Endothelial cell of umbilical vein (primary cell): ENCODE measurements around the gene IFRD2. TPM values are rescaled to one million over a fixed set of nuclear protein-coding genes. Genes with fewer than 3 reads are reported as not detected.

ENCODE experiments used
- BruUV-seq: library from RNA; stranded (reverse); fragments of 400-500 nt; replicated peaks from 2 replicates; lab custom pipeline; 2021; lab: Mats Ljungman, UMichigan
- CTCF ChIA-PET: fragments of 300-600, 350-600 bp; sonication (Branson Sonifier 250); formaldehyde crosslinking; loops from one replicate; lab custom pipeline; 2021; ENCODE audit warnings: antibody characterized with exemption, inconsistent platforms; lab: Charles Lee
- POLR2A ChIA-PET: fragments of 300-600, 350-600 bp; sonication (Branson Sonifier 250); formaldehyde crosslinking; loops from one replicate; lab custom pipeline; 2021; ENCODE audit warnings: antibody characterized with exemption, inconsistent platforms; lab: Charles Lee
- DNase-seq: peaks from one replicate; pipeline ENCODE4 v3.0.0-alpha.2; 2011; ENCODE audit warnings: low read depth, low spot score
- FAIRE-seq: peaks from 2 replicates; lab custom pipeline; 2011; peaks lifted over from hg19 to GRCh38; lab: Jason Lieb, UNC
- H2AFZ ChIP-seq: 2 replicates; pipeline ENCODE4 v1.6.0; 2012; ENCODE audit warnings: low read depth, low read length, control low read depth, inconsistent platforms
- H3K27ac ChIP-seq: 2 replicates; pipeline ENCODE4 v1.5.1; 2011; ENCODE audit warnings: low read depth, mild to moderate bottlenecking, control low read depth, low read length, moderate library complexity; ENCODE audit not compliant: insufficient read depth
- H3K27me3 ChIP-seq, 2 experiments: 2 replicates each; pipeline versions ENCODE4 v1.6.0 to v1.6.1; 2011; ENCODE audit warnings: low read length in 2 of 2, mixed read lengths in 1 of 2; ENCODE audit not compliant: control insufficient read depth in 2 of 2, insufficient read depth in 2 of 2
- H3K36me3 ChIP-seq, 2 experiments: 2 replicates in 1 of 2; 3 replicates in 1 of 2; pipeline ENCODE4 v1.5.1; 2011; ENCODE audit warnings: low read length in 2 of 2, mild to moderate bottlenecking in 1 of 2, moderate library complexity in 1 of 2; ENCODE audit not compliant: control insufficient read depth in 2 of 2, insufficient read depth in 2 of 2; ENCODE audit errors: extremely low read depth in 1 of 2
- H3K4me1 ChIP-seq: 3 replicates; pipeline ENCODE4 v1.5.1; 2011; ENCODE audit warnings: mild to moderate bottlenecking, low read length; ENCODE audit not compliant: control insufficient read depth, insufficient read depth; ENCODE audit errors: extremely low read depth
- H3K4me2 ChIP-seq: 2 replicates; pipeline ENCODE4 v1.6.1; 2011; ENCODE audit warnings: low read length, control low read depth, mixed read lengths; ENCODE audit not compliant: insufficient read depth
- H3K4me3 ChIP-seq, 3 experiments: fragments of 200-600 bp in 1 of 3; sonication (generic), shearing (Covaris generic) in 1 of 3; replicated peaks in 1 of 3; 2 replicates each; pipeline ENCODE4 v1.5.1; 2011 to 2016; ENCODE audit warnings: control low read depth in 3 of 3, low read length in 3 of 3, mild to moderate bottlenecking in 2 of 3, inconsistent platforms in 1 of 3, low read depth in 1 of 3, moderate library complexity in 1 of 3; ENCODE audit not compliant: insufficient read depth in 1 of 3
- H3K79me2 ChIP-seq: 2 replicates; pipeline ENCODE4 v1.6.0; 2012; ENCODE audit warnings: low read length, inconsistent platforms; ENCODE audit not compliant: control insufficient read depth, insufficient read depth
- H3K9ac ChIP-seq: replicated peaks from 2 replicates; pipeline ENCODE3; 2011; ENCODE audit warnings: low read length, control low read depth; ENCODE audit not compliant: insufficient read depth; ENCODE audit errors: extremely low read depth
- H3K9me1 ChIP-seq: replicated peaks from 3 replicates; pipeline ENCODE4 v1.6.0; 2011; ENCODE audit warnings: mild to moderate bottlenecking, low read length; ENCODE audit not compliant: control insufficient read depth, insufficient read depth; ENCODE audit errors: extremely low read depth
- H3K9me3 ChIP-seq: replicated peaks from 2 replicates; pipeline ENCODE4 v1.5.1; 2012; ENCODE audit warnings: low read length, inconsistent platforms; ENCODE audit not compliant: control insufficient read depth, insufficient read depth
- H4K20me1 ChIP-seq: replicated peaks from 2 replicates; pipeline ENCODE3; 2011; ENCODE audit warnings: mild to moderate bottlenecking, low read length; ENCODE audit not compliant: control insufficient read depth, insufficient read depth; ENCODE audit errors: extremely low read depth
- EZH2 ChIP-seq: IDR thresholded peaks from 2 replicates; pipeline ENCODE4 v1.6.1; 2012; ENCODE audit warnings: borderline replicate concordance, low read depth, mild to moderate bottlenecking, moderate library complexity, low read length, inconsistent platforms; ENCODE audit not compliant: severe bottlenecking
- JUN ChIP-seq: IDR thresholded peaks from 2 replicates; pipeline ENCODE4 v1.6.1; 2011; ENCODE audit warnings: borderline replicate concordance, low read depth; ENCODE audit not compliant: insufficient read length, insufficient read depth
- POLR2A ChIP-seq: IDR thresholded peaks from 2 replicates; pipeline ENCODE4 v1.6.1; 2012; ENCODE audit warnings: low read depth, mild to moderate bottlenecking, control low read depth, low read length
- POLR2AphosphoS5 ChIP-seq: IDR thresholded peaks from 2 replicates; pipeline ENCODE4 v1.6.1; 2012; ENCODE audit warnings: low read depth, mild to moderate bottlenecking, control low read depth, low read length, moderate library complexity; ENCODE audit not compliant: insufficient read depth
- dilution Hi-C: fragments of 300-500 bp; cut with MboI; formaldehyde crosslinking; loops from one replicate; pipeline ENCODE4 v1.15.0; 2019; ENCODE audit warnings: low sequenced_read_pairs; ENCODE audit not compliant: extremely low pct_ligation_motif_present
- intact Hi-C: fragments of 100-400 bp; cut with micrococcal nuclease; formaldehyde crosslinking; loops from one replicate; pipeline ENCODE4 v1.10.0; 2022
- polyA plus RNA-seq, 4 experiments: library from polyadenylated mRNA; depleted of rRNA in 3 of 4; stranded (reverse) in 3 of 4; unstranded in 1 of 4; fragments of >200 nt; gene quantifications; 2 replicates each; pipeline versions ENCODE4 v1.2.1 to v1.2.3, GENCODE V29; 2011 to 2012; ENCODE audit warnings: missing spikeins in 1 of 4
- total RNA-seq: library from RNA; stranded (reverse); gene quantifications from 2 replicates; pipeline ENCODE4 v1.2.3, GENCODE V29; 2021
- TF ChIP-seq, protein P1 (sequence below): IDR thresholded peaks from 2 replicates; pipeline ENCODE4 v1.6.1; 2011; ENCODE audit not compliant: insufficient read depth, insufficient read length

Gene IFRD2
- total and polyA plus RNA-seq, 2 donors (not counting 3 experiments of a cell fraction or from before 2014, with no cell fraction given), result 99.4 to 111 TPM

DNA sequence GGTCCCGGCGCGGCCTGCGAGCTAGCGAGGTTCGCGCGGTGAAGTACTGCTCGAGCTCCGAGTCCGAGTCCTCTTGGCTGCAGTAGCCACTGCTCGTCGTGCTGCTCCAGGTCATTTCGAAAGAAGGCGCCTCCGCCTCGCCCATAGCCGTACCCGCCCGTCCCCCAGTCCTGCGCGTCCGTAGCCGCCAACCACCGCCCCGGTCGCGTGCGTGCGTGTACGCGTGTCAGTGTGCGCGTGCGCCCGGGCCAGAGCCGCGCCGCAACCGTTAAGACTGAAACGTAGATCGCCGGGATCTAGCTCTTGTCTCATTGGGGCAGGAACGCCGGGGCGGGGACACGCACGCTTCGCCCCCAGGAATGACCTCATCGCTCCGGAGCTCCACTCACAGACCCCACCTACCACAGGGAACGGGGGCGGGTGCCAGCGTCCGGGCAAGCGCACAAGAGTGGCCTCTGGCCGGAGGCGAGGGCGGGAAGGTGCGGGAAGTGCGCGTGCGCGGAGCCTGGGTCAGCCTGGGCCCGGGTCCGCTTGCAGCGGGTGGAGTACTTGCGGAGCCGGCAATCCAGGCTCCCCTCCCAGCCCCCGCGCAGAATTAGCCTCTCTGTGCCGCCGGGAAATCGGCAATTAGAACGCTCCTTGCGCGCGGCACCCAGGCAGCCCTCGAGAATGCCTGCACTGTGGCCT lies 45.1 kb upstream of the IFRD2 start:
- H2AFZ ChIP-seq, result peak overlapping the region; percentile 63
- peak overlapping the region; percentile 95 for H3K27ac ChIP-seq
- FAIRE-seq (peak; percentile 99), DNase-seq (peak; percentile 99)
- peaks cover 43% of the 10 kb centered on the region for H3K4me1 ChIP-seq
- peak overlapping the region; percentile 92 for H3K9ac ChIP-seq
- ChIA-PET POLR2A (interaction anchor here (0.6 to 6.1 kb wide), 3 partner anchors 9 to 29 kb away, joined by 3 to 38 read pairs (median 8); partner anchors contain the start of genes HYAL2 and TUSC2), CTCF (interaction anchor here (0.9 to 5.0 kb wide), 10 partner anchors 9 to 274 kb away, joined by 3 to 66 read pairs (median 8); partner anchors contain the start of genes CISH, CYB561D2, HYAL2 and HYAL3)
- H3K9me1 ChIP-seq, result no peaks in the 10 kb centered on the region
- BruUV-seq, result no TSS peak
- H4K20me1 ChIP-seq, result no peaks in the 10 kb centered on the region
- intact Hi-C loops (loop anchor here (1.0 kb wide), 2 partner anchors 9 to 38 kb away; partner anchors contain the start of genes HYAL3, NAA80 and TUSC2), dilution Hi-C loops (no loop called here)
- H3K4me2 ChIP-seq, result peak overlapping the region; percentile 55
- no peaks in the 10 kb centered on the region for H3K36me3 ChIP-seq
- TF ChIP-seq POLR2AphosphoS5 (peak; percentile 70), EZH2 (no peak), POLR2A (peak; percentile 63), JUN (peak; percentile 58)
- TF ChIP-seq, protein P1, sequence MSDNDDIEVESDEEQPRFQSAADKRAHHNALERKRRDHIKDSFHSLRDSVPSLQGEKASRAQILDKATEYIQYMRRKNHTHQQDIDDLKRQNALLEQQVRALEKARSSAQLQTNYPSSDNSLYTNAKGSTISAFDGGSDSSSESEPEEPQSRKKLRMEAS, result peak; percentile 51
- no peaks in the 10 kb centered on the region for H3K9me3 ChIP-seq
- peaks cover 47% of the 10 kb centered on the region for H3K79me2 ChIP-seq
- no peaks in the 10 kb centered on the region for H3K27me3 ChIP-seq
- H3K4me3 ChIP-seq, result peak overlapping the region; percentile 85 to 93 (median 90)
